H1 (cell line): ENCODE measurements around the gene SMIM15. TPM values are rescaled to one million over a fixed set of nuclear protein-coding genes. Genes with fewer than 3 reads are reported as not detected.

ENCODE experiments used
- CHD1 ChIP-seq: IDR thresholded peaks from 2 replicates; pipeline ENCODE4 v1.6.1; 2012; ENCODE audit warnings: low read depth, low read length, improper control_type of control experiment
- NRF1 ChIP-seq: IDR thresholded peaks from 2 replicates; pipeline ENCODE4 v1.6.1; 2011; ENCODE audit warnings: mild to moderate bottlenecking, low read depth, low read length, improper control_type of control experiment
- YY1 ChIP-seq: IDR thresholded peaks from 2 replicates; pipeline ENCODE4 v1.6.1; 2011; ENCODE audit warnings: low read depth, mild to moderate bottlenecking, low read length
- polyA plus RNA-seq, 7 experiments: library from polyadenylated mRNA; depleted of rRNA in 3 of 7; stranded (reverse) in 5 of 7; unstranded in 2 of 7; fragments of >200 nt in 5 of 7; fragments of 200-250 nt in 2 of 7; gene quantifications; 1 replicate in 5 of 7; 2 replicates in 1 of 7; 4 replicates in 1 of 7; pipeline versions ENCODE4 v1.2.1 to v1.2.3, GENCODE V29; 2011 to 2013; ENCODE audit warnings: missing spikeins in 2 of 7, mixed read lengths in 2 of 7
- total RNA-seq: library from RNA; stranded (reverse); fragmentation: NEBNext Ultra II Directional; extraction: Animal tissue kit (Norgen Biotek cat#: 25700); gene quantifications from 2 replicates; pipeline ENCODE4 v1.2.1, GENCODE V29; 2021
- TF ChIP-seq, protein P1 (sequence below): IDR thresholded peaks from 2 replicates; pipeline ENCODE4 v1.6.1; 2012; ENCODE audit warnings: inconsistent platforms

Gene SMIM15
- total and polyA plus RNA-seq, 2 of the 8 experiments (the other 6 are each of a cell fraction or from before 2014, with no cell fraction given): 17.6 to 53.1 TPM

- no peak for TF ChIP-seq NRF1
- TF ChIP-seq CHD1: no peak
- no peak for TF ChIP-seq YY1
- TF ChIP-seq, protein P1, sequence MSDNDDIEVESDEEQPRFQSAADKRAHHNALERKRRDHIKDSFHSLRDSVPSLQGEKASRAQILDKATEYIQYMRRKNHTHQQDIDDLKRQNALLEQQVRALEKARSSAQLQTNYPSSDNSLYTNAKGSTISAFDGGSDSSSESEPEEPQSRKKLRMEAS: no peak
These were observed 24.4 kb upstream of the SMIM15 start (continued) for GRCh38 chr5:61186634-61187033.
